GM18517 (cell line): ENCODE results near the gene LGALS3BP.
"Not testable (repeated sequence)": the region's sequence is repeated elsewhere in the genome, so short reads cannot be mapped to it uniquely, and the experiment has no call there.

Experiments
- ATAC-seq: cut with Tn5 transposase; IDR thresholded peaks from one replicate; pipeline ENCODE4 v1.9.1; 2021; ENCODE audit warnings: mild to moderate bottlenecking, moderate library complexity; ENCODE audit not compliant: unreplicated experiment

The LGALS3BP gene

GRCh38 chr17:78966910-78967600 lies 12.7 kb downstream of the LGALS3BP start:
- ATAC-seq = no peak

GRCh38 chr17:78966123-78966813 lies 13.5 kb downstream of the LGALS3BP start:
- ATAC-seq = no peak

DNA sequence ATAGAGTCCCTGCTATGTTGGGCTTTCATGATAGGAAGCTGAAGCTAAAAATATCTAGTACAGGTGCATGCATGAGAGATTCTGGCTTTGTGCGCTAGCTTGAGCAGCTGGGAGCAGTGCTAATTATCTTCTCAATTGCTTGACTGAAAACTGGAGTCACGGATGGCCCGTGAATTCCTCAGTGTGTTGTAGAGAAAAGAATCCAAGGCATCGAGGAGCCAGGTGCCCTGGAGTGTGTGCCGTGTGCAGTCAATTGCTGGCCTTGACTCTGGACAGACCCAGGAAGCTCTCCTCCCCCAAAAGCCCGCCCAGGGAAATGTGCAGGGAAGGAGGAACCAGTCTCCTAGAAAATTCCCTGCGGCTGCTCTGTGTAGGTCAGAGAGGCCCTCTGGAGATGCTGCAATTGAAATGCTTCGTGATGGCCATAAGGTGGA lies 14.2 kb downstream of the LGALS3BP start:
- no peak for ATAC-seq

DNA sequence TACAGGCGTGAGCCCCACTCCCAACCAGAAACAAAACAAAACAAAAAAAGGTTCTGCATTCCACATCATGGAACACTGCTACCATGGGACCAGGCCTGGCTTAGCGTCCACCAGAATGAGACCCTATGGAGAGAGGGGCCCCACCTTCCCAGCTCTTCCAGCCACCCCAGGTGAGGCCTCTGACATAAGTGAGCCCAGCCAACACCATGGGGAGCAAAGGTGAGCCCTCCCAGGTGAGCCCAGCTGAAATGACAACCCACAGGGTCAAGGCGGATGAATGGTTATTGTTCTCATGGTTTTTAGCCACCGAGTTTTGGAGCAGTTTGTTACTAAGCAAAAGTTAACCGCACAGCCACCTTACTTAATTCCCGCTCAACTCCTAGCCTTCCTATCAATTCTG lies 16.3 kb downstream of the LGALS3BP start:
- ATAC-seq = no peak

GRCh38 chr17:78962984-78963348 lies 16.8 kb downstream of the LGALS3BP start:
- ATAC-seq = not testable (repeated sequence)

- no peak for ATAC-seq
These were observed 17.3 kb downstream of the LGALS3BP start for GRCh38 chr17:78962345-78962983.

- ATAC-seq = no peak
These were observed 18.2 kb downstream of the LGALS3BP start for GRCh38 chr17:78961571-78961970.

- ATAC-seq = no peak
These were observed 18.8 kb downstream of the LGALS3BP start for GRCh38 chr17:78960928-78961327.

DNA sequence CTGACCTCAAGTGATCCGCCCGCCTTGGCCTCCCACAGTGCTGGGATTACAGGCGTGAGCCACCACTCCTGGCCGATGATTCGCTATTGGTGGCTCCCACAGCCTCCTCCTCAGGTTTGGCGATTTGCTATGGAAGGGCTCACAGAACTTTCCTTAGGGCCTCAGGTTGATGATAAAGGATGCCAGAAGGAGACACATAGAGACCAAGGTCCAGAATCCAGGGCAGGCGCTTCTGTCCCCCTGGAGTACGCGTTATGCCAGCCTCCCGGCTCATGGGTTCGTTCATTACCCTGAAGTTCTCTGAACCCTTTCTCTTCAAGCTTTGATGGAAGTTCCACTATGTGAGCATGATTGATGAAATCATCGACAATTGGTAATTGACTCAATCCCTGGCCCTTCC lies 19.9 kb downstream of the LGALS3BP start:
- no peak for ATAC-seq

DNA sequence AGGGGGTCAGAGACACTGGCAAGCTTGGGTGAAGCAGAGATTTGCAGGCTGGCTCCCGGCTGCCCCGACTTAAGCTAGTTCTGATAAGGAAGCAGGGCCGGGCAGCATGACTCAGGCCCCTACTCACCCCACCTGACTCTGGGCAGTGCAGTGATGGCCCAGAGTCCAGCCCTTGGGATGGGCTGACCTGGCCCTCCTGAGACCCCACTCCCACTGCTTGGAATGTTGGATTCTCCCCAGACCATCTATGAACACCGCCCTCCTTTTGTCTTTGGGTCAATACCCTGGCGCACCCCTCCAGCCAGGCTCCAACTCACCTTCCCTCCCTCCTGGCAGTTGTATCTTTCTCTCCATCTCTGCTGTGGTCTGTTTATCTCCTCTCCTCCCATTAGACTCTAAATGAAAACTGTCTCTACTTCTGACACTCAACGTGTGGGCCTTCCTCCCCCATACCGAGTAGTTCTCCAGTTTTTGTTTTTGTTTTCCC lies 21.0 kb downstream of the LGALS3BP start:
- ATAC-seq = no peak

GRCh38 chr17:78957128-78957527 lies 22.6 kb downstream of the LGALS3BP start:
- no peak for ATAC-seq

DNA sequence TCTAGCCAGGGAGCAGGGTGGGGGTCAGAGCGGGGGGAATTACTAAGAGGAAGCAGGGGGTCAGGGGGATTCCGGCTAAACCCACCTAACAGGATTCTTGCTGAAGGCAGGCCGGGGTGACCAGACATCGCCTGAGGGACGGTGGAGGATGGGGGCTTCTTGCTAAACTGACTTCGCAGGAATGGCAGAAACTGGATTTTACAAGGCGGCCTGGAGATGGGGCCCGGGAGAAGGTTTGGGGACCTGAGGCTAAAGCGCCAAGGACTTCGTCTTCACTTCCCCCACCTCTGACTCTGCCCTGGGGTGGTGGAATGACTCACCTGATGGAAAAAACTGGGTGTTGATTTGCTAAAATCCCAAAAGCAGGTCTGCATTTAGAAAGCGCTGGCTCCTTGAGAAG lies 23.5 kb downstream of the LGALS3BP start:
- ATAC-seq = no peak

GRCh38 chr17:78954684-78955083 lies 25.0 kb downstream of the LGALS3BP start:
- no peak for ATAC-seq

- ATAC-seq = no peak
These were observed 26.1 kb downstream of the LGALS3BP start for GRCh38 chr17:78953356-78954350.

GRCh38 chr17:78952706-78953105 lies 27.0 kb downstream of the LGALS3BP start:
- ATAC-seq = no peak

DNA sequence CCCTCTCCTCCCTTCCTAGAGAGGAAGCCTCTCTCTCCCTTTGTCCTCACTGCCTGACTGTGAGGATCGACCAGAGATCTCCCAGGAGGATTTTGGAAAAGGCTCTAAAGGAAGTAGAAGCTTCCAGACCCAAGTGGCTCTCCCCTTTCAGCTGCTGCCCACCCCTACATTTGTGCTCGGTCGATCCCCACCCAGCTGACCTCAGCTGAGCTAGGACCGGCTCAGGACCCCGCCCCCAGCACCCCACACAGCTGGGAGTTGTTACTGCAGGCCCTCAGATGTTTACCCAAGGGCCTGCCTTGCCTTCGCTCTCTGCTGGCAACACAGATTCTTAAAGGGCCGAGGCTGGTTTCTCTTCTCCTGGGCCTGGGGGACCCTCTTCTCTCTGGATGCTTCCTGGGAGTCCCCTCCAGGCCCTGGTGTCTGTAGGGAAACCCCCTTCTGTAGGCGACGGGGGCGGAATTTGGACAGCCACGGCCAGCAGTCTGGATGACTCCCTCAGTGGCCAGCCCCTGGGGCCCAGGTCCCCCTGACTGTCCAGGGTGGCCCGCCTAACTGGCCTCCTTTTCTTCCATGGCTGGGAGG lies 27.7 kb downstream of the LGALS3BP start:
- no peak for ATAC-seq

- no peak for ATAC-seq
These were observed 28.9 kb downstream of the LGALS3BP start for GRCh38 chr17:78950870-78951269.

- no peak for ATAC-seq
These were observed 32.2 kb downstream of the LGALS3BP start for GRCh38 chr17:78947235-78948149.

- no peak for ATAC-seq
These were observed 33.1 kb downstream of the LGALS3BP start for GRCh38 chr17:78946631-78947030.
